ENCODE results near the gene NDUFA11. TPM values are rescaled to one million over a fixed set of nuclear protein-coding genes. Genes with fewer than 3 reads are reported as not detected.
A peak's percentile ranks its signal among the peaks of the same experiment; 100 is the strongest.

NDUFA11 gene
- total and polyA plus RNA-seq, 2 of the 4 experiments (the other 2 are of a cell fraction): 375 to 1,276 TPM

DNA sequence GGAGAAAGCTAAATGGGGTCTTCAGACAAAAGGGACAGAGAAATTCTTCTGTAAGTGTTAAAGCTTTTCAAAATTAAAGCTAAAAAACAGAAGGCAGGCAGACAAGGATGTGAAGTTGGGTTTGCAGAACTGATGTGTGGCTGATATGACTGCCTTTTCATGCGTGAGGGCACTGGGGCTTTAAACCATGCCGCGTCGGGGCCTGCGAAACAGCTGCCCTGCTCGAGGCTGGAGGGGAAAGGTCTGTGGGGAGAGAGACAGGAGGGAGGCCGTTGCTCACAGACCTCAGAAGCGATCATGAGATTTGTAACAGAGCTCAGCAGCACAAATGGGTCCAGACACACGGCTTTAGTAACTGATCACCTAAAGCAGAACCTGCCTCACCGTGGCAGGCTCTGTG is 34.0 kb upstream of the NDUFA11 start:
- no peak for DNase-seq
- dilution Hi-C loops (cut with HindIII; ENCODE audit: low sequenced_read_pairs, unreplicated experiment): no loop called here
- no peak overlapping the region for H3K4me2 ChIP-seq (ENCODE audit: low read depth, low read length)
- intact Hi-C loops (cut with micrococcal nuclease): no loop called here
- H3K36me3 ChIP-seq (ENCODE audit: control insufficient read depth, insufficient read depth, low read length): peaks cover 40% of the 10 kb centered on the region
- POLR2A ChIA-PET (ENCODE audit: unreplicated experiment): interaction anchor here (0.5 kb wide), 1 partner anchor 108 kb away, joined by 4 read pairs; no protein-coding TSS in a partner anchor
- H4K20me1 ChIP-seq (ENCODE audit: insufficient read depth, low read length): peaks cover 41% of the 10 kb centered on the region
- no peak overlapping the region for H3K18ac ChIP-seq (ENCODE audit: low read depth, low read length)
- H3K56ac ChIP-seq (ENCODE audit: extremely low read depth, insufficient read depth, low read length): no peak overlapping the region
- H4K5ac ChIP-seq (ENCODE audit: low read depth, low read length): no peak overlapping the region
- no peaks in the 10 kb centered on the region for H3K27me3 ChIP-seq (ENCODE audit: control insufficient read depth, insufficient read depth, low read length)
- H3K4me3 ChIP-seq (ENCODE audit: insufficient read depth, low read depth, low read length): no peak overlapping the region
- peaks cover 52 to 84% of the 10 kb centered on the region in 2 experiments; a peak in 3 of 4 replicates for H3K79me1 ChIP-seq (ENCODE audit: low read depth in 1 of 2, low read length in 2 of 2)
- no TSS peak for BruUV-seq (replicated peaks)
- no peak overlapping the region for H2BK15ac ChIP-seq (ENCODE audit: low read depth, low read length)
- in situ Hi-C loops (cut with MboI; ENCODE audit: low sequenced_read_pairs): no loop called here
- H2BK20ac ChIP-seq (ENCODE audit: low read depth, low read length): peak overlapping the region; percentile 76; the same call in 1 of the 2 replicates
- H3K4me1 ChIP-seq (ENCODE audit: control insufficient read depth, insufficient read depth, low read length): peaks cover 40% of the 10 kb centered on the region
- H2BK5ac ChIP-seq (ENCODE audit: low read depth, low read length, poor library complexity, severe bottlenecking): no peak overlapping the region
- H3K4ac ChIP-seq (ENCODE audit: low read depth, low read length): no peak overlapping the region
- H2BK120ac ChIP-seq (ENCODE audit: low read depth, low read length): no peak overlapping the region
- H3K27ac ChIP-seq (ENCODE audit: insufficient read depth, low read length): no peak overlapping the region
- no peak overlapping the region for H3K9ac ChIP-seq (ENCODE audit: low read depth, low read length)
- H3K14ac ChIP-seq (replicated peaks; ENCODE audit: low read depth, low read length): peak overlapping the region; percentile 45; the same call in 1 of the 2 replicates
- peak overlapping the region in 1 of 2 experiments; percentile 7; a peak in 1 of 4 replicates for H4K8ac ChIP-seq (ENCODE audit: low read depth in 2 of 2, low read length in 2 of 2)
- H3K9me3 ChIP-seq (ENCODE audit: control insufficient read depth, insufficient read depth, low read length): no peaks in the 10 kb centered on the region
- H4K91ac ChIP-seq (ENCODE audit: insufficient read depth, low read depth, low read length): no peak overlapping the region
- H3K9me1 ChIP-seq (ENCODE audit: insufficient read depth, low read length): peaks cover 48% of the 10 kb centered on the region
- 0 out of 2 replicates have a peak overlapping the region, but pooled peaks have one; percentile 48 for H2AK5ac ChIP-seq (ENCODE audit: low read depth, low read length)
- TF ChIP-seq, protein P1, sequence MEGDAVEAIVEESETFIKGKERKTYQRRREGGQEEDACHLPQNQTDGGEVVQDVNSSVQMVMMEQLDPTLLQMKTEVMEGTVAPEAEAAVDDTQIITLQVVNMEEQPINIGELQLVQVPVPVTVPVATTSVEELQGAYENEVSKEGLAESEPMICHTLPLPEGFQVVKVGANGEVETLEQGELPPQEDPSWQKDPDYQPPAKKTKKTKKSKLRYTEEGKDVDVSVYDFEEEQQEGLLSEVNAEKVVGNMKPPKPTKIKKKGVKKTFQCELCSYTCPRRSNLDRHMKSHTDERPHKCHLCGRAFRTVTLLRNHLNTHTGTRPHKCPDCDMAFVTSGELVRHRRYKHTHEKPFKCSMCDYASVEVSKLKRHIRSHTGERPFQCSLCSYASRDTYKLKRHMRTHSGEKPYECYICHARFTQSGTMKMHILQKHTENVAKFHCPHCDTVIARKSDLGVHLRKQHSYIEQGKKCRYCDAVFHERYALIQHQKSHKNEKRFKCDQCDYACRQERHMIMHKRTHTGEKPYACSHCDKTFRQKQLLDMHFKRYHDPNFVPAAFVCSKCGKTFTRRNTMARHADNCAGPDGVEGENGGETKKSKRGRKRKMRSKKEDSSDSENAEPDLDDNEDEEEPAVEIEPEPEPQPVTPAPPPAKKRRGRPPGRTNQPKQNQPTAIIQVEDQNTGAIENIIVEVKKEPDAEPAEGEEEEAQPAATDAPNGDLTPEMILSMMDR (conservative IDR thresholded peaks at IDR 0.05; ENCODE audit: low read depth, low read length): no peak
- no peak for TF ChIP-seq MAFK (IDR thresholded peaks at IDR 0.05; ENCODE audit: low read depth, low read length)
- TF ChIP-seq RCOR1 (IDR thresholded peaks at IDR 0.05; ENCODE audit: insufficient replicate concordance, low read length): no peak
- no peak for TF ChIP-seq CEBPB (IDR thresholded peaks at IDR 0.05; ENCODE audit: low read depth, low read length)
- TF ChIP-seq RFX5 (IDR thresholded peaks at IDR 0.05; ENCODE audit: low read depth, low read length): no peak
- no peak for TF ChIP-seq MAZ (IDR thresholded peaks at IDR 0.05; ENCODE audit: borderline replicate concordance, low read depth, low read length)
- TF ChIP-seq NFE2L2 (IDR thresholded peaks at IDR 0.05; ENCODE audit: low read depth, low read length): no peak
- TF ChIP-seq BHLHE40 (IDR thresholded peaks at IDR 0.05; ENCODE audit: low read depth, low read length): no peak
- no peak for TF ChIP-seq SMC3 (IDR thresholded peaks at IDR 0.05; ENCODE audit: low read depth, low read length)
- H2AFZ ChIP-seq (replicated peaks; ENCODE audit: low read length, poor library complexity): no peak overlapping the region
- 79% methylated on average over 7 of the region's 10 CpGs; no CpG with 5 or more reads in 1 of the 2 experiments for WGBS, 2 experiments (ENCODE audit: extremely low coverage in 2 of 2, insufficient read length in 1 of 2)
- no peak for ATAC-seq (ENCODE audit: low read depth)
- CTCF ChIA-PET: no interaction called here
- no peak overlapping the region for H2AK9ac ChIP-seq (replicated peaks; ENCODE audit: low read depth, low read length, poor library complexity)
- H3K23ac ChIP-seq (ENCODE audit: low read depth, low read length): 0 out of 2 replicates have a peak overlapping the region, but pooled peaks have one; percentile 76
